ENCODE results near the gene FLNA.
"Not testable (repeated sequence)": the region's sequence is repeated elsewhere in the genome, so short reads cannot be mapped to it uniquely, and the experiment has no call there.

Gene FLNA

GRCh38 chrX:154374313-154375155 is at the start of gene FLNA:
Gene FLNA, minus strand, starts transcription at chrX:154374634. Its CDS starts 3,389 bp downstream, at chrX:154371245.
- DNase-seq, result no peak

DNA sequence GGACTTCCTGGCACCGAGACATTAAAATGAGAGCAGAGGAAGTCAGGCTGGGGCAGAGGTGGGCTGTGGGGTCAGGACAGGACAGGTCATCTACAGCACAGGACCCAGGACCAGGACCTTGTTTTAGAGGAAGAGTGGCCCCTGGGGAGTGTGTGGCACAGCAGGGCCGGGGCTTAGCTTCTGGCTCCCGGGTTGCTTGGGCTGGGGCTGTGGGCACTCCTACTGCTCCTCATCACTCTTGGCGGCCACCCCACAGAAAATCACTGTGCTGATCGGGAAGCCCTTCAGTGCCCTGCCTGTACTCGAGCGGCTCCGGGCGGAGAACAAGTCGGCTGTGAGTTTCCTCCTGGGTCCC is 45.9 kb upstream of the FLNA start:
- no peak for DNase-seq

DNA sequence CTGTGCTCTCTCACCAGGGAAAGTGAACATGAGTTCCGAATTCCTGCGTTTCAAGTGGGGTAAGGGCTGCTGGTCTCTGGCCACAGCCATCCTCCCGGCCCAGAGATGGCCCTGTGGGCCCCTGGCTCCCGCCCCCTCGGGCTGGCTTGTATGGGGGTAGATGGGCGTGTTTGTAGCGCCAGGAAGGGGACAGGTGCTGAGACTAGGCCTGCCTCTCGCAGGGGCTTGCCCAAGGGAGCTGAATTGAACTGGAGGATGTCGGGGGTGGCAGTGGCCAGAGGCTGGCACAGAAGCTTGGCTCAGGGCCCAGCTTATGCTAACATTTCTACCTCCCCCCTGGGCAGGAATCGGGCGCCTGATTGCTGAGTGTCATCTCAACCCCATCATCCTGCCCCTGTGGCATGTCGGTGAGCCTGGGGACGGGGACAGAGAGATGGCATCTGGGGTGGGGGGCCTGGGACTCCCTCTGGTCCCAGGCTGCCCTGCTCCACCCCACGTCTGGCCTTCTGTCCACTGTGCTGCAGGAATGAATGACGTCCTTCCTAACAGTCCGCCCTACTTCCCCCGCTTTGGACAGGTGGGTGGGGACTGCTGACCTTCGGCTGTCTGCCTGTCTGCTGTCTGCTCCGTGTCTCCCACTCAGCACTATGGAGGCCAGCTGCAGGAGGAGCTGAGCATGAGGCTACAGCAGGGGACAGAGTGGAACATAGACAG is 45.4 kb upstream of the FLNA start:
- DNase-seq, result no peak

- no peak for DNase-seq
Measured at GRCh38 chrX:154419189-154419588, 44.8 kb upstream of the FLNA start.

- peak; percentile 24 for DNase-seq
Measured at GRCh38 chrX:154417157-154417556, 42.7 kb upstream of the FLNA start.

DNA sequence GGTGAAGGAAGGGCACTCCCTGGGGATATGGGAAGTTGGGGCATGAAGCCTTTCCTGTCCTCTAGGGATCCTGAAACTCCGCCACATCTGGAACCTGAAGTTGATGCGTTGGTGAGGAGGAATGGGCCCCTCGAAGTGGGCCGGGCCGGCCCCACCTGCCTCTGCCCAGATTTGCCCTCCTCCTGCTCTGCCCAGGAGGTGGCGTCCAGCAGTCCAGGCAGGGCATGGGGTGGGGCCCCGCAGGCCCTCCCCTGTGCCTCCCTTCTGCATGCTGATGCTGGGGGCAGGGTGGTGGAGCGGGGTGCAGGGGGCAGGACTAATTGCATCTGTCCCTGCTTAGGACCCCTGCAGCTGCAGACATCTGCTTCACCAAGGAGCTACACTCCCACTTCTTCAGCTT is 38.7 kb upstream of the FLNA start:
- DNase-seq, result no peak

GRCh38 chrX:154412468-154412867 is 38.0 kb upstream of the FLNA start:
- DNase-seq, result no peak

- DNase-seq, result peak; percentile 9
Measured at GRCh38 chrX:154411981-154412340, 37.5 kb upstream of the FLNA start.

GRCh38 chrX:154409222-154409871 is 34.9 kb upstream of the FLNA start, which contains the start of gene DNASE1L1:
Gene DNASE1L1, minus strand, starts transcription at chrX:154409254. Its CDS starts 3,686 bp downstream, at chrX:154405568.
- no peak for DNase-seq

DNA sequence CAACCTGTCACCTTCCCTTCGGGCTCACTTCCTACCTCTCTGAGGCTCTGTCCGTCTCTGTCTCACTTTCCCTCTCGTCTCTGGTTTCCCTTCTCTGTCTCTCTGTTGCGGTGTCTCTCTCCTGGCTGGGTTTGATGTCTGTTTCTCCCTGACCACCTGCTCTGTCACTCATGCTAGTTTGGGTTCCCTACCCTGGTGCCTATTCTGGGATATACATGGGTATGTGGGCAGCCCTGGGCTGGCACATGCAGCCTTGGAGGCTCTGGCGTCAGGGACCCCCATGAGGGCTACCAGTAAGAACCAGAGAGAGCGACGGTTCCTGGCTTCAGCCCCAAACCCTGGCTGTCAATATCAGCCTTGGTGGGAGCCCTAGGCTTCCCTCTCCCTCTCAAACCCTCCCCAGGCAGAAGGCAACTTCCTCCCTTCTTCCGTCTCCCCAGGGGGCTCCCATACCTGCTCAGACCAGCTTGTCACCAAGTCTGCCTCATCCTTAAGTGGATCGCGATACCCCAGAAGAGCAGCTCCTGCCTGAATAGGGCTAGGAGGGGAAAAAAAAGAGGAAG is 34.3 kb upstream of the FLNA start:
- DNase-seq, result no peak

GRCh38 chrX:154404625-154405192 is 30.3 kb upstream of the FLNA start:
- DNase-seq, result no peak

DNA sequence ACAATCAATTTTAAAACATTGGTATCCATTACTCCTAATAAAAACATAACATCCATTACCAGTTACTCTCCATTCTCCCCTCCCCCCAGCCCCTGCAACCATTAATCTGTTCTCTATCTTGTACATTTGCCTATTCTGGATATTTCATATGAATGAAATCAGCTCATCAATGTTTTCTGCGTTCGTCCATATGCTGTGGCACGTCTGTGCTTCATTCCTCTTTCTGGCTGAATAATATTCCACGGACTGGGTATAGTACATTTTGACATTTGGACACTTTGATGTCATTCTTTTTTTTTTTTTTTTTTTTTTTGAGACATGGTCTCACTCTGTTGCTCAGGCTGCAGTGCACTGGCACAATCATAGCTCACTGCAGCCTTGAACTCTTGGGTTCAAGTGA is 29.4 kb upstream of the FLNA start:
- no peak for DNase-seq

DNA sequence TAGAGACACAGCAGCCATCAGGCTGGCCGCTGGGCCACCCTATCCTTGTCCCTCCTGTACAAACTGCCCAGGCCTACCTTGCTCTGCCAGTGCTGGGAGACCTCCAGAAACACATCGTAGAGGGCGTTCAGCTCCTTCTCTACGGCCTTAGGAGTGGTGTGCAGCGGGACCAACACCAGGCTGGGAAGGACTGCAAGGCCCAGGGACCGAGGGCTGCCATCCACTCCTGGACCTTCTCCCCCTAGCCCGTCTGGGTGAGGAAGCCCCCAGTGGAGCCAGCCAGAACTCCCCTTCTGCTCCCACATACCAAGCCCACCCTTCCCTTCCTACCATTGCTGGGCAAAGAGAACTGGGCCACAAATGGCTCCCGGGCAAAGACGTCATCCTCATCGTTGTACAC is 28.8 kb upstream of the FLNA start:
- no peak for DNase-seq

DNA sequence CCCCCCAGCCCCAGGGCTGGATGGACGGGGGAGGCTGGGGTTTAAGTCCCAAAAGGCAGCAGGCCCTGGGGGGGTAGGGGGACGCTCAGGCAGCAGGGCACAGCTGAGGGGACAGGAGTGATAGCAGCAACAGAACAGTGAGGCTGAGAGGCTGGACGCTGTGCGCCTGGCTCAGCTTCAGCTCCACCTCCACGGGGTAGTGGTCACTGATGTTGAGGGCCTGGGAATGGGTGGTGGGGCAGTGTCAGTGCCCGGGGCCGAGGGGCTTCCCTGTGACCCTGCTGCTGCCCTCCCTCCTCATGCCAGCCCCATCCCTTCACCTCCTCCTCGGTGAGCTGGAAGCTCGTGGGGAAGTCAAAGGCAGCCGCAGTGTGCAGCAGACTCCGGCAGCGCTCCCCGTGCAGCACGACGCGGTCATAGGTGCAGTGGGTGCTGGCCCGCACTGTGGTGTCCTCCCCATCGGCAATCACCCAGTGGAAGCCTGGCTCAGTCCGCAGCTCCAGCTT is 28.2 kb upstream of the FLNA start:
- DNase-seq, result no peak

- no peak for DNase-seq
Measured at GRCh38 chrX:154401918-154402621, 27.6 kb upstream of the FLNA start.

DNA sequence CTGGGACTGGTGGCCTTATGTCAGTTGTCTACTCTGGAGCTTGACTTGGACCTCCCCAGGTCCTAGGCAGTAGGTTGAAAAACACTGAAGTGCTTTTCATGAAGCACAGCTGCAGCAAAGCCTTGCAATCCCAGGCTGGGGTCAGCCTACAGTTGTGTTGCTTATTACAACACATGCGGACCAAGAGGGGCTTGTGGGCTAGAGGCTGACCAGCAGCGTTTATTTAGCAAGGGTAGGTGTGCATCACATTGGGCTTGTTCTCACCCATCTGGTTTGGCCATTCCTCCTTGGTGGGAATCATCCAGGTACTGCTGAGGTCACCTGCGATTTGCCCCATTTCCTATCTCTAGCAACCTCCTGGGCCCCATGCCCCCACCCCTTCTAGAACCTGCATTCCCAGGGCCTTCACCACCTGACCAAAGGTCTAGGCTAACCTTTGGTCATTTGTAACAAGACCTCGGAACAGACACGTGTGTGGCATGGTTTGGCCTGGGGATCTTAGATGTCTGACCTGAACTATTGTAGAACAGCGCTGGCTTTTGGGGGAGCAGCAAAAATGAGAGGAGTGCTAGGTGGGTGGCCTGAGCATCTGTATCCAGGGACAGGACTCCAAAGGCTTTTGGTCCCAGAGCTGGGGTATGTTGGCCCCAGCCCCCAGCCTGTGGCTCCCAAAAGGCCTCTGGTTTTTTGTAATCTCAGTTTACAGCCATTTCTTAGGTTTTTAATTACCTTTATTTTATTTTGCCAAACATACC is 26.8 kb upstream of the FLNA start:
- no peak for DNase-seq

- DNase-seq, result not testable (repeated sequence)
Measured at GRCh38 chrX:154400369-154400817, 26.0 kb upstream of the FLNA start.

DNA sequence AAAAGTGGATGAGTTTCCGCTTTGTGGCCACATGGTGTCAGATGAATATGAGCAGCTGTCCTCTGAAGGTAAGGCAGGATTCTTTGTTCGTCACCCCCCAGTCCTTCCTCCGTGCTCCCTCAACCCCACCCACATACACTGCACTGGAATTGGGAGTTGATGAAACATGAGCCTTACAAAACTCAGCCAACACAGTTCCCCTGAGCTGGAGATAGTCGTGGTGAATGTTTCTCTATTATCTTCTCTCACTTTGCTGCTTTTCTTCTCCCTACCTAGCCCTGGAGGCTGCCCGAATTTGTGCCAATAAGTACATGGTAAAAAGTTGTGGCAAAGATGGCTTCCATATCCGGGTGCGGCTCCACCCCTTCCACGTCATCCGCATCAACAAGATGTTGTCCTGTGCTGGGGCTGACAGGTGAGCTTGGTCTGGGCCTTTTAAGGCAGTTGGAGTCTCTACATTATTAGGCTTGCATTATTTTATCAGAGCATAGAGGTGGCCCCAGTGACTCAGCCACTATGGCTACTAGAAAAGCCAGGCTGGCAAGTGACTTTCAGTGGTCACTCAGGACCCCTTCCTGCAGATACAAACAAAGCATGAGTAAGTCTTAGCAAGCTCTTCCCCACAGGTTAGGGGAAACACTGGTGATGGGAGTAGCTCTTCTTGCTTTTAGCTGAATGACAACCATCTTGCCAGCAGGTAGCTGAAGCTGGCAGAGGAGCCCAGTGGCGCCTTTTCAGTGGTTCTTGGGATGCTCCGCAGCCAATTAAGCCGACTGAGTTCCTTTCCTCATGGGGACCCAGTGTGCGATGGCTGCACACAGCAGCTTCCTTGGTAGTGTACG is 25.3 kb upstream of the FLNA start:
- no peak for DNase-seq

- peak; percentile 65 for DNase-seq
Measured at GRCh38 chrX:154398668-154399526, 24.5 kb upstream of the FLNA start.

All from NCI-H2227 treated with DMSO at 0.1 percent for 48 hours (cell line).